Stimulated activated CD8-positive, alpha-beta memory T cell treated with anti-CD3 and anti-CD28 coated beads, Interleukin-7, amount 100 ng/mL, for 4 hours (primary cell): Measurements from ENCODE around the gene FRMD5.

ENCODE experiments used
- DNase-seq, 2 donors: peaks; one replicate each; pipeline ENCODE4 v3.0.0-alpha.2; 2020; ENCODE audit warnings: low read depth in 2 of 2

FRMD5 gene

GRCh38 chr15:44094781-44095180 is 100.3 kb downstream of the FRMD5 start:
- no peak for DNase-seq

GRCh38 chr15:44093836-44094235 is 101.2 kb downstream of the FRMD5 start:
- no peak for DNase-seq

GRCh38 chr15:44092221-44092620 is 102.8 kb downstream of the FRMD5 start:
- DNase-seq: no peak

GRCh38 chr15:44087578-44088465 is 107.2 kb downstream of the FRMD5 start:
- DNase-seq: no peak

GRCh38 chr15:44084770-44085169 is 110.3 kb downstream of the FRMD5 start:
- no peak for DNase-seq

GRCh38 chr15:44084171-44084570 is 110.9 kb downstream of the FRMD5 start:
- no peak for DNase-seq

GRCh38 chr15:44082558-44083157 is 112.4 kb downstream of the FRMD5 start:
- DNase-seq: no peak

- DNase-seq: no peak
Observed at GRCh38 chr15:44081026-44082013, 113.8 kb downstream of the FRMD5 start.

- no peak for DNase-seq
Observed at GRCh38 chr15:44075535-44075934, 119.5 kb downstream of the FRMD5 start.

- DNase-seq: no peak
Observed at GRCh38 chr15:44069489-44069888, 125.6 kb downstream of the FRMD5 start.

GRCh38 chr15:44068347-44068746 is 126.7 kb downstream of the FRMD5 start:
- no peak for DNase-seq

- peak; percentile 14 to 27 for DNase-seq
Observed at GRCh38 chr15:44066211-44066827, 128.8 kb downstream of the FRMD5 start.

- DNase-seq: no peak
Observed at GRCh38 chr15:44064706-44065105, 130.4 kb downstream of the FRMD5 start.

- DNase-seq: no peak
Observed at GRCh38 chr15:44058126-44058525, 136.9 kb downstream of the FRMD5 start.

GRCh38 chr15:44045661-44046060 is 149.4 kb downstream of the FRMD5 start:
- DNase-seq: no peak

- no peak for DNase-seq
Observed at GRCh38 chr15:44045217-44045616, 149.9 kb downstream of the FRMD5 start.

- DNase-seq: no peak
Observed at GRCh38 chr15:44038755-44039191, 156.3 kb downstream of the FRMD5 start.

- DNase-seq: no peak
Observed at GRCh38 chr15:44035781-44036699, 159.0 kb downstream of the FRMD5 start.

GRCh38 chr15:44034933-44035624 is 160.0 kb downstream of the FRMD5 start:
- no peak for DNase-seq

GRCh38 chr15:44034334-44034733 is 160.7 kb downstream of the FRMD5 start:
- no peak for DNase-seq
